Neural crest cell (in vitro differentiated cells): ENCODE results near the gene PEX13. TPM values are rescaled to one million over a fixed set of nuclear protein-coding genes. Genes with fewer than 3 reads are reported as not detected.

Source experiments
- DNase-seq: peaks from one replicate; pipeline ENCODE4 v3.0.0; 2021; ENCODE audit warnings: low read depth, mixed read lengths, low spot score
- H3K27ac Mint-ChIP-seq: one replicate; pipeline ENCODE4 v1.8.0; 2021; ENCODE audit warnings: mild to moderate bottlenecking, mixed read lengths; ENCODE audit not compliant: unreplicated experiment
- H3K27me3 Mint-ChIP-seq: 2 replicates; pipeline ENCODE4 v1.8.0; 2021; ENCODE audit warnings: low read depth, mild to moderate bottlenecking, mixed read lengths
- H3K36me3 Mint-ChIP-seq: 2 replicates; pipeline ENCODE4 v1.8.0; 2021; ENCODE audit warnings: low read depth, mild to moderate bottlenecking, mixed read lengths
- H3K4me1 Mint-ChIP-seq: 2 replicates; pipeline ENCODE4 v1.8.0; 2021; ENCODE audit warnings: mixed read lengths
- H3K4me3 Mint-ChIP-seq: one replicate; pipeline ENCODE4 v1.8.0; 2021; ENCODE audit warnings: mild to moderate bottlenecking, mixed read lengths
- H3K9me3 Mint-ChIP-seq: 2 replicates; pipeline ENCODE4 v1.8.0; 2021; ENCODE audit warnings: mixed read lengths
- total RNA-seq: library from RNA; stranded (reverse); gene quantifications from 2 replicates; pipeline ENCODE4 v1.2.1, GENCODE V29; 2021
- TF ChIP-seq, protein P1 (sequence below): fragments of 200-600 bp; sonication (generic); conservative IDR thresholded peaks from 2 replicates; pipeline ENCODE4 v1.5.0; 2021; ENCODE audit warnings: antibody characterized with exemption, mild to moderate bottlenecking

PEX13 gene
- total RNA-seq, 1 donor from 2014 or later, result 26.9 TPM

DNA sequence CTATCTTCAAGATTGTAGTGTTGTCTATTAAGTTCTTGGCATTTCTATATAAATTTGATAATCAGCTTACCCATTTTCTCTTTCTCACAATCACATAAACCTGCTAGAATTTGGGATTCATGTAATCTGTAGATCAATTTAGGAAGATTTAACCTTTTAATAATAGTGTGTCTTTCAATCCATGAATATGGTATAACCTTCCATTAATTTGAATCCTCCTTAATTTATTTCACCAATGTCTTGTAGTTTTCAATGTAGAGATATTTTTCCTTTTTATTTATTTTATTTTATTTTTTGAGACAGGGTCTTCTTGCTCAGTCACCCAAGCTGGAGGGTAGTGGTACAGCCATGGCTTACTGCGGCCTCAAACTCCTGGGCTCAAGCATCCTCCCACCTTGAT, 68.4 kb downstream of the PEX13 start:
- H3K36me3 Mint-ChIP-seq, result peaks cover 12% of the 10 kb centered on the region
- no peak overlapping the region for H3K4me3 Mint-ChIP-seq
- DNase-seq, result no peak
- no peaks in the 10 kb centered on the region for H3K4me1 Mint-ChIP-seq
- H3K9me3 Mint-ChIP-seq, result no peaks in the 10 kb centered on the region
- TF ChIP-seq, protein P1, sequence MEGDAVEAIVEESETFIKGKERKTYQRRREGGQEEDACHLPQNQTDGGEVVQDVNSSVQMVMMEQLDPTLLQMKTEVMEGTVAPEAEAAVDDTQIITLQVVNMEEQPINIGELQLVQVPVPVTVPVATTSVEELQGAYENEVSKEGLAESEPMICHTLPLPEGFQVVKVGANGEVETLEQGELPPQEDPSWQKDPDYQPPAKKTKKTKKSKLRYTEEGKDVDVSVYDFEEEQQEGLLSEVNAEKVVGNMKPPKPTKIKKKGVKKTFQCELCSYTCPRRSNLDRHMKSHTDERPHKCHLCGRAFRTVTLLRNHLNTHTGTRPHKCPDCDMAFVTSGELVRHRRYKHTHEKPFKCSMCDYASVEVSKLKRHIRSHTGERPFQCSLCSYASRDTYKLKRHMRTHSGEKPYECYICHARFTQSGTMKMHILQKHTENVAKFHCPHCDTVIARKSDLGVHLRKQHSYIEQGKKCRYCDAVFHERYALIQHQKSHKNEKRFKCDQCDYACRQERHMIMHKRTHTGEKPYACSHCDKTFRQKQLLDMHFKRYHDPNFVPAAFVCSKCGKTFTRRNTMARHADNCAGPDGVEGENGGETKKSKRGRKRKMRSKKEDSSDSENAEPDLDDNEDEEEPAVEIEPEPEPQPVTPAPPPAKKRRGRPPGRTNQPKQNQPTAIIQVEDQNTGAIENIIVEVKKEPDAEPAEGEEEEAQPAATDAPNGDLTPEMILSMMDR, result no peak
- H3K27me3 Mint-ChIP-seq, result no peaks in the 10 kb centered on the region
- no peak overlapping the region for H3K27ac Mint-ChIP-seq

DNA sequence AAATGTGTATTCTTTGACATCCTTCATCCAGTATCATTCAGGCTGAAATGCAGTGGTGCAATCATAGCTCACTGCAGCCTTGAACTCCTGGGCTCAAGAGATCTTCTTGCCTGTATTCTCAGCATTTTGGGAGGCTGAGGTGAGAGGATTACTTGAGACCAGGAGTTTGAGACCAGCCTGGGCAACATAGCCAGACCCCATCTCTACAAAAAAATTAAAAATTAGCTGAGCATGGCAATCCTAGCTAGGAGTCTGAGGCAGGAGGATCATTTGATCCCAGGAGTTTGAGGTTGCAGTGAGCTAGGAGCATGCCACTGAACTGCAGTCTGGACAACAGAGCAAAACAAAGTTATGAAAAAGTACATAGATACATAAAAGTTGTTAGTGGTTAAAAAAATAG, 72.3 kb downstream of the PEX13 start:
- DNase-seq, result no peak
- H3K27me3 Mint-ChIP-seq, result no peaks in the 10 kb centered on the region
- H3K36me3 Mint-ChIP-seq, result peaks cover 4% of the 10 kb centered on the region
- no peak overlapping the region for H3K27ac Mint-ChIP-seq
- H3K9me3 Mint-ChIP-seq, result no peaks in the 10 kb centered on the region
- no peaks in the 10 kb centered on the region for H3K4me1 Mint-ChIP-seq
- H3K4me3 Mint-ChIP-seq, result no peak overlapping the region
- TF ChIP-seq, protein P1, result no peak

DNA sequence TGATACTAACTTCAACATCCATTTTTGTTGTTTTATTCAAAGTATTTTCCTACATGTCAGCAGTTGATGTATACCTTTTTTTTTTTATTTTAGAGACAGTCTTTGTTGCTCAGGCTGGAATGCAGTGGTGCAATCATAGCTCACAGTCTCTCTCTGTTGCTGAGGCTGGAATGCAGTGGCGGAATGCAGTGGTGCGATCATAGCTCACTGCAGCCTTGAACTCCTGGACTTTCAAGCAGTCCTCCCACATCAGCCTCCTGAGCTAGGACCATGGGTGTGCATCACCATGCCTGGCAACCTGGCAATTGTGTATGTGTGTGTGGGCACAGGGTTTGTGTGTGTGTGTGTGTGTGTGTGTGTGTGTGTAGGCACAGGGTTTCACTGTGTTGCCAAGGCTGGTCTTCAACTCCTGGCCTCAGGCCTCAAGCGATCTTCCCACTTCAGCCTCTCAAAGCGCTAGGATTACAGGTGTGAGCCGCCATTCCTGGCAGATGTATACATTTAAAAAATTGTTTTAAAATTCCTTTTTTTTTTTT, 72.9 kb downstream of the PEX13 start:
- no peaks in the 10 kb centered on the region for H3K9me3 Mint-ChIP-seq
- TF ChIP-seq, protein P1, result no peak
- H3K4me3 Mint-ChIP-seq, result no peak overlapping the region
- no peaks in the 10 kb centered on the region for H3K27me3 Mint-ChIP-seq
- no peak for DNase-seq
- H3K4me1 Mint-ChIP-seq, result no peaks in the 10 kb centered on the region
- H3K36me3 Mint-ChIP-seq, result peaks cover under 1% of the 10 kb centered on the region
- H3K27ac Mint-ChIP-seq, result no peak overlapping the region

DNA sequence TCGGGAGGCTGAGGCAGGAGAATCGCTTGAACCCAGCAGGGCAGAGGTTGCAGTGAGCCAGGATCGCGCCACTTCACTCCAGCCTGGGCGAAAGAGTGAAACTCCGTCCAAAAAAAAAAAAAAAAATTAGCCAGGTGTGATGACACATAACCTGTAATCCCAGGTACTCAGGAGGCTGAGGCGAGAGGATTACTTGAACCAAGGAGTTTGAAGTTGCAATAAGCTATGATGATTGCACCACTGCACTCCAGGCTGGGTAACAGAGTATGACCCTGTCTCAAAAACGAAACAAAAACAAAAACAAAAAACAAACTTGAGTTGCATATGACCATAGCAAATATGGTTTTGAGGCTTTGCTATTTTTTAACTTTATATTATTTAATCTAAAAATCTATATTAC, 74.0 kb downstream of the PEX13 start:
- H3K36me3 Mint-ChIP-seq, result peaks cover 8% of the 10 kb centered on the region
- H3K9me3 Mint-ChIP-seq, result no peaks in the 10 kb centered on the region
- H3K27ac Mint-ChIP-seq, result no peak overlapping the region
- H3K27me3 Mint-ChIP-seq, result no peaks in the 10 kb centered on the region
- no peak overlapping the region for H3K4me3 Mint-ChIP-seq
- no peaks in the 10 kb centered on the region for H3K4me1 Mint-ChIP-seq
- DNase-seq, result no peak
- TF ChIP-seq, protein P1, result no peak

DNA sequence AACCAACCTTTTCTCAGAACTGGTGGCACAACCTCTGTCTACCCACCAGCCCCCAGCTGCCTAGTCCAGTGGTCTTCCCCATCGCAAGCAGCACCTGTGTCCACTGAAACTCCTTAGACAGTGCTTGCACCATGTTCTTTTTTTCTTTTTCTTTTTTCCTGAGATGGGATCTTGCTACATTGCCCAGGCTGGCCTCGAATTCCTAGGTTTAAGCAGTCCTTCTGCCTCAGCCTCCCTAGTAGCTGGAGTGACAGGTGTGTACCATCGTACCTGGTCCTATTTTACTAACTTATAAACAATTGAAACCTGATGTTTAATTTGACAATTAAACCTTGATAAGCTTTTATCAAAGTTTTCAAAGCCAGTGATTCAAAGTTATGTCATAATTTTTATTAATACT, 78.9 kb downstream of the PEX13 start:
- DNase-seq, result no peak
- Mint-ChIP-seq H3K27ac (no peak overlapping the region), H3K4me3 (no peak overlapping the region), H3K4me1 (no peaks in the 10 kb centered on the region), H3K9me3 (no peaks in the 10 kb centered on the region), H3K27me3 (no peaks in the 10 kb centered on the region), H3K36me3 (peaks cover 13% of the 10 kb centered on the region)
- TF ChIP-seq, protein P1, result no peak
